Erythroblast (primary cell): ENCODE data around the gene ZNF189.

ENCODE experiments used
- DNase-seq, 2 experiments: peaks; one replicate each; lab custom pipeline; 2025; lab: John Stamatoyannopoulos, UW
- GATA1 ChIP-seq: IDR thresholded peaks from 2 replicates; pipeline ENCODE4 v1.6.1; 2011; ENCODE audit warnings: low read depth, mild to moderate bottlenecking, control low read depth, low read length, moderate library complexity
- POLR2A ChIP-seq: IDR thresholded peaks from 2 replicates; pipeline ENCODE4 v1.6.1; 2011; ENCODE audit warnings: mild to moderate bottlenecking, low read length

The ZNF189 gene

DNA sequence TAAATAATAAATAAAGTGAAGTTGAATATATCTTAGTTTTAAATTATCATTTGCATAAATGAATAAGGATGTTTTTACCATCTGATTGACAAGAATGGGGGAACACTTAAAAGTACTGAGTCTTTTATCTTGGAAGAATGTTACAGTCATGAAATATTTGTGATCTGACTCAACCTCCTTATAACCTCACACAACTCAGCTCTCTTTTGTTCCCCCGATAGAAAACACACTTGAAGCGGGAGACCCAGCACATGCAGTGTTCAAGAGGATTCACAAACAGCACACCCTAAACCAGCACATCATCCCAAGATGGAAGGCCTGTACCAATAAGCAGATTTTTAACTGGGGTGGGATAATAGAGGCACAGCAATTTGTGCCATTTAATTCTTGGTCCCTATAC lies 29.4 kb upstream of the ZNF189 start:
- DNase-seq: peak in 1 of 2 experiments; percentile 4
- TF ChIP-seq GATA1 (no peak), POLR2A (no peak)

DNA sequence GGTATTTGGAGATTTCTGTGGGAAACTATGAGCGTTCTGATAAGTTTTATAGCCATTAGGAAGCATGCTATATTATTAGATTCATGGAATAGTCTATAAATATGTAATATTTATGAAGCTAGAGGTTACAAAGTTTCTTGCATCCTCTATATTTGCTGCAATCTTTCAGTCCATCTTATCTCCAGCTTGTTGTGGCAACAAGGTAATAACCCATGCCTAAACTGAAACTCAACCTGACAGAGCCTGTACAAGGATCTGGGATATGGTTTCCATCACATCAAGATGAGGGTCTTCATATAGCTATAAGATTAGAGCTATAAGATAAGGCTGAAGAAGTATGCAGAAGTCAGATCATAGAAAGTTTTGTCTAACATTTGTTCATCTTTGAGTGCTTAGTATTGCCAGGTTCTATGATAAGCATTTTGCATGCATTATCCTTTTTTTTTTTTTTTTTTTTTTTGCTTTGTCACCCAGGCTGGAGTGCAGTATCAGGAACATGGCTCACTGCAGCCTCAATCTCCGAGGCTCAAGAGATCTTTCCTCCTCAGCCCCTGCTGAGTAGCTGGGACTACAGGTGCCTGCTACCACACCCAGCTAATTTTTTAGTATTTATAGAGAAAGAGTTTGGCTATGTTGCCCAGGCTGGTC lies 28.6 kb upstream of the ZNF189 start:
- peak; percentile 11 to 41 for DNase-seq
- TF ChIP-seq POLR2A (no peak), GATA1 (no peak)

DNA sequence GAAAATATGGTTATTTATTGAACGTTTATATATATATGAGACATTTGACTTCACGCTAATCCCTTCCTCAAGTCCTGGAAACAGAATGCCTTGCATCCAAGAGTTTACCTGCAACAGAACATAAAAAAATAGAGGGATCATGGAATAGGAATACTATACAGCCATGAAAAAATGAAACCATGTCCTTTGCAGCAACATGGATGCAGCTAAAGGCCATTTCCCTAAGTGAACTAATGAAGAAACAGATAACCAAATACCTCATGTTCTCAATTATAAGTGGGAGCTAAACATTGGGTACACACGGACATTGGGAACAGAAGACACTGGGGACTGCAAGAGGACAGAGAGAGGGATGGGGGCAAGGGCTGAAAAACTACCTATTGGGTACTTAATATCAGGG lies 26.8 kb upstream of the ZNF189 start:
- no peak for DNase-seq
- no peak for TF ChIP-seq POLR2A
- no peak for TF ChIP-seq GATA1

DNA sequence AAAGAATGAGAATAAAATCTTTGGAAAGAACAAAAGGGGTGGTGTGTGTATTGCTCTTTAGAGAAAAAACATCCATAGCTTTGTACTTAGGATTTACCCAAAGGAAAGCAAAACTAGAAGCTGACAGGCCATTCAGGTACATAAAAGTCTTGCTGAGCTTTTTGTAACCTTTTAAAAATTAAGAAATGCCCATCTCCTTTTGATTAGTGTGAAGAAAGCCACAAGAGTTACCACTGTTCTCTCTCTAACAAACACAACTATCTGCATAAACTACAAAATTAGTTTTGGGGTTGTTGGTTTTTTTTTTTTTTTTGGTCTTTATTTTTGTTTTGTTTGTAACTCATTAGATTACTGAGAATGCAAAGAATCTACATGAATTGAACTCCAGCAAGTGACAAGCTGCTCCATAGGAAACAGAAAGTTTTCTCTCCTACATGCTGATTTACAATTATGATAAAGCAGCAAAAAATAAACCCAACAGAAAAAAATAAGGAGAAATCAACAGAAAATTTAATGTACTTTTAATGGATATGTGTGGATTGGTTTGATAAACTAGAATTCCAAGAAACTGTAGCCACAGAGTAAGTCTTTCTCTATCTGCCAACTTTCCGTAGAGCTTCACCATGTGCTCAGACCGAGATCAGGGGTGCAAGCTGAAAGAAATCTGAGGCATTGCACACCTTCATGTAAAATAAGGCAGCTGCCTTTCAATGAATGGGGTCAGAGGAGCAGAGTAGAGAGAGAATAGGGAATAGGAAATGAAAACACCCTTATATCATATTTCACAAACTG lies 26.1 kb upstream of the ZNF189 start:
- no peak for TF ChIP-seq GATA1
- TF ChIP-seq POLR2A: no peak
- peak in 1 of 2 experiments; percentile 12 for DNase-seq

DNA sequence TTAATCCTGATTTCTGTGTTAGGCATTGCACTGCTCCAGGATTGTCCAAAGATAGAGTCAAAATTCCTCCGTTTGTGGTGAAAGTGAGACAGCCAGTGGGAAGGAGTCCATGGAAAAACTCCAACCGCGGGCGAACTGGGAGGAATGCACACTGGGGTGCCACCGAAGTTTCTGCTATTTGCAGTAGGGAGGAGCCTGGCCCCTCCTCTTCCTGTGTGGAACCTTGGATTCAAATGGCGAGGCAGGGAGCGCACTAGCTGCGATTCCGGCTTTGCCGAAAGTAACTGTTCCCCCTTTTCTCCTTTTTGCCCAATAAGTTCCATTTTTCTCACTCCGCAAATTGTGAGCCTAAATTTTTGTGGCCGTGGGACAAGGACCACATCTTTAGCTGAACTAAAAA lies 23.1 kb upstream of the ZNF189 start:
- DNase-seq: no peak
- TF ChIP-seq POLR2A (no peak), GATA1 (no peak)

DNA sequence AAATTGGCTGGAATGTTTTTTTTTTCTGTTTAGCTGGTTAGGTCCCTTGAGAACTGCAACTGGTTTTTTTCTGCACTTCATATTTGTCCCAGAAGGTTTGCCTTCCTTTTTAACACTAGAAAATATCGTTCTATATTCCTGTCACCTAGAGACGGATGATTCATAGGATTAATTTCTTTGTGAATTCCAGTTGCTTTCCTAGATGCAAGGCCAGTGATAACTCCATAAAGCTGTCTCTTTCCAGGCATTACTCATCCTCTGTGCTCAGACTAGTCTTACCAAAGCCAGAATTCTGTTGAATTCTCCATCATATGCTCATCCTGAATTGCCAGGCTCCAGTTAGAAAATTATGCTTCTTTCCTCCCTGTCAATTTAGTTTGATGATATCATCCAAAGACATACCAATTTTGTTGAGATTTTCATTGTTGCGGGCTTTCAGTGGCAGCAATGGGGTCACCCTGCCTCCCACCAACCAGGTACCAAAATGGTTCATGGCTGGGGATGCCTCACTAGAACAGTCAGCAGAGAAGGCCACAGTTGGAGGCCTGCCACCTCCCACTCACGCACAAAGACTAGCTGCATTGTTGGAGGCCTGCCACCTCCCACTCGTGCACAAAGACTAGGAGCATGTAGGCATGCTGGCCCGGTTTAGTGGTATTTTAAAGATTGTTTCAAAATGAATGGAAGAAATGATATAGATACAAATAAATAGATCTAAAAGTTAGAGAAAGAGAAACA lies 22.4 kb upstream of the ZNF189 start:
- TF ChIP-seq GATA1: no peak
- TF ChIP-seq POLR2A: no peak
- DNase-seq: no peak

DNA sequence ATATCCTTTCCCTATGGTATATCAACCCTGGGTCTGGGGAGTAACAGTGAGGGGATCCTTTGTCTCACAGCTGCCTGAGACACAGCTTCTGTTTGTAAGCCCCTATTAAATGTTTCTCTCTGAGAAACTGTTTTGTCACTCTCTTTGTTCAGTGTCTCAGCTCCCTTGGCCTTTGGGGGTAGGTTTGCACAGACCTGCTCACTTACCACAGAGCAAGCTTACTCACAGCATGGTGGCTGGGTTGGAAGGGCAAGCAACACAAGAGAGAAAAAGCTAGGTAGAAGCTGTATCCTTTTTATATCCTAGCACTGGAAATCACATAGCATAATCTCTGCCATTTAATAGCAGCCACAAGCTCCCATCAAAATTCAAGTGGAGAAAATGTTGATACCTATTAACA lies 18.4 kb upstream of the ZNF189 start:
- TF ChIP-seq GATA1: no peak
- TF ChIP-seq POLR2A: no peak
- DNase-seq: no peak

DNA sequence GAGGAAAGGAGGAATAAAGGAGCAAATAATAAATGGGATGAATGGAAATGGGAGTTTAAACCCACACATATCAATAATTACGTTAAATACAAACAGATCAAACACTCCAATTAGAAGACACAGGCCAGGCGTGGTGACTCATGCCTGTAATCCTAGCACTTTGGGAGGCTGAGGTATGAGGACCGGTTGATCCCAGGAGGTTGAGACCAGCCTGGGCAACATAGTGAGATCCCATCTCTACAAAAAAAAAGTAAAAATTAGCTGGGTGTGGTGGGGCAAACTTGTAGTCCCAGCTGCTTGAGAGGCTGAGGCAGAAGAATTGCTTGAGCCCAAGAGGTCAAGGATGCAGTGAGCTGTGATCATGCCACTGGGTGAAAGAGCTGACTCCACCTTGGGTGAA lies 17.5 kb upstream of the ZNF189 start:
- no peak for TF ChIP-seq POLR2A
- TF ChIP-seq GATA1: no peak
- DNase-seq: no peak

DNA sequence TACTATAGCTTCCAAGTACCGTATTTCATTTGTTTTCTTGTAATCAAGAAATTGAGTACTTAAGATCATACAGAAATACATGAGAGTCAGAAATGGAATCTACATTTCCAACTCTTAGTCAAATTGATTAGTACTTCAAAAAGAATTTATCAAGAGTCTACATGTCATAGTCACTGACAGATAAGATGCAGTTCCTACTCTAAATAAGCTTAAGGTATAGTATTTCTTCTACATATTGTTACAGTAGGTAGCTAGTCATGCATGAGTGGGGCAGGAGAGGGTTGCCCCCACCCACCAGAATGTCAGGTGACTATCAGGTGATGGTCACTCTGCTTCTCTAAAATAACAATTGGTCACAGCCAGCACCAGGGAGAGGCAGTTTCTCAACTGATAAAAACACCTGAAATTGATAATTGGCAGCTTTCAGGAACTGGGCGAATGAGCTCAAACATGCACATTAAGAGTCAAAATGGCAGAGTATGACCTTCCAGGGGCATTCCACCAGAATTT lies 16.8 kb upstream of the ZNF189 start:
- no peak for DNase-seq
- no peak for TF ChIP-seq POLR2A

DNA sequence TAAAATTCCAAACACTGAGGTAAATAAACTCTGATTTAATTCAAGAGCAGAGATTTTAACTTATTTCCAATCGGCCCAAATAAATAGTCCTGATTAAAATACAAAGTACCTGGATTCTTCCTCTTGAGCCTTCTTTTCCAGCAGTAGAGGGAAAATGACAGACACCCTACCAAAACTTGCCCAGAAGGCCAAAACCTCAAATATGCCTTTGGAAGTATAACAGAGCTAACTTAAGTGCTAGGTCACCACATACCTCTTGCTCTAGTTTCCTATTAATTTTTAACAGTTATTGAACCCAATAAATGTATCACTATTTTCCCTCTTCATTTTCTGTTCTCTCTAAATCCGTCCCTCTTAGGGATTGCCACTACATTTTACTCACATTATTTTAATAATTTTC lies 15.3 kb upstream of the ZNF189 start:
- no peak for DNase-seq
- TF ChIP-seq POLR2A (no peak), GATA1 (no peak)

DNA sequence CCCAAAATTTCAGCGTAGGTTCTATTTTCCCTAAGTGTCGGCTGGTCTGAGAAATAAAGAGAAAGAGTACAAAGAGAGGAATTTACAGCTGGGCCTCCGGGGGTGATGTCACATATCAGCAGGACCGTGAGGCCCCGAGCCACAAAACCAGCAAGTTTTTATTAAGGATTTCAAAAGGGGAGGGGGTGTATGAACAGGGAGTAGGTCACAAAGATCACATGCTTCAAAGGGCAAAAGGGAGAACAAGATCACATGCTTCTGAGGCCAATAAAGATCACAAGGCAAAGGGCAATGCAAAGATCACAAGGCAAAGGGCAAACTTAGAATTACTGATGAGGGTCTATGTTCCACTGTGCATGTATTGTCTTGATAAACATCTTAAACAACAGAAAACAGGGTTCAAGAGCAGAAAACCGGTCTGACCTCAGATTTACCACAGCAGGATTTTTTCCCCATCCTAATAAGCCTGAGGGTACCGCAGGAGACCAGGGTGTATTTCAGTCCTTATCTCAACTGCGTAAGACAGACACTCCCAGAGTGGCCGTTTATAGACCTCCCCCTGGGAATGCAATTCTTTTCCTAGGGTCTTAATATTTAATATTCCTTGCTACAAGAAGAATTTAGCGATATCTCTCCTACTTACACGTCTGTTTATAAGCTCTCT lies 13.6 kb upstream of the ZNF189 start, which contains the start of gene BAAT:
TSS of gene BAAT (minus strand) at position 134 of the 664 bp plus-strand sequence. CDS start 13,602 bp downstream, outside the sequence.
- DNase-seq: peak; percentile 12 to 31

DNA sequence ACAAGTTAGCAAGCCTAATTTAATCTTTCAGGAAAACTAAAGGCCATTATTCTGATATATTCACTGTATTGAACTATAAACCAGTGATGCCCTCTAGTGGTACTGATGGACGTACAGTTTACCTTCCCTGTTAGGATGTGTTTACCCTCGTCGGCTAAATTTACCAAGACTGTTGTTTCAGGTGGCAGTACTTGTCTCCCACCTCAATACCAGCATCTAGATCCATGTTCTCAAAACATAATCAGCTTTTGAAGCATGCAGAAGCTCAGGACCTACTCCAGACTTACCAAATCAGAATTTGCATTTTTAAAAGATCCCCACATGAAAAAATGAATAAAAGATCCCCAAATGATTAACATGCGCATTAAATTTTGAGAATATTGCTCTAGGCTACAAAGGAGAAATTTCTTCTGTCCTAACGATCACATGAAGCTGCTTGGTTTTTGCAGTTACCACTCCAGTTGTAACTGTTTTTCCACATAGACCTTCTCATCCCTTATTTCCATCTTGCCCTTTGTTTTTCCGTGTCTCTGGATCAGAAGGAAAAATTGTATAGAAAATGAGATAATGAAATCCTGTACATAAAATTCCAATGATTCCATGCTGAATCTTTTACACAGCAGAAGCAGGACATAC lies 10.7 kb upstream of the ZNF189 start:
- DNase-seq: peak; percentile 61 to 66
- TF ChIP-seq GATA1 (no peak), POLR2A (no peak)

DNA sequence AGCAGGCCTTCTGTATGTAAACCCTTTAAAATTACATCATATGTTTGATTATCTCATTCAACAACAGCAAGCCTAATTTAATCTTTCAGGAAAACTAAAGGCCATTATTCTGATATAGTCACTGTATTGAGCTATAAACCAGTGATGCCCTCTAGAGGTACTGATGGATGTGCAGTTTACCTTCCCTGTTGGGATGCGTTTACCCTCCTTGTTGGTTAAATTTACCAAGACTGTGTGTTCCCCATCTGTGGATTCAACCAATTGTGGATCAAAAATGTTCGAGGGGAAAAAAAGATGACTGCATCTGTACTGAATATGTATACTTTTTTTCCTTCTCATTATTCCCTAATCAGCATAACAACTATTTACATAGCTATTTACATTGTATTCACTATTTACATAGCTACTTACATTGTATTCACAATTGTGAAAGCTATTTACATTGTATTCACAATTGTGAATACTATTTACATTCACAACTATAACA lies 10.1 kb upstream of the ZNF189 start:
- no peak for TF ChIP-seq POLR2A
- no peak for TF ChIP-seq GATA1
- DNase-seq: peak; percentile 26 to 28

DNA sequence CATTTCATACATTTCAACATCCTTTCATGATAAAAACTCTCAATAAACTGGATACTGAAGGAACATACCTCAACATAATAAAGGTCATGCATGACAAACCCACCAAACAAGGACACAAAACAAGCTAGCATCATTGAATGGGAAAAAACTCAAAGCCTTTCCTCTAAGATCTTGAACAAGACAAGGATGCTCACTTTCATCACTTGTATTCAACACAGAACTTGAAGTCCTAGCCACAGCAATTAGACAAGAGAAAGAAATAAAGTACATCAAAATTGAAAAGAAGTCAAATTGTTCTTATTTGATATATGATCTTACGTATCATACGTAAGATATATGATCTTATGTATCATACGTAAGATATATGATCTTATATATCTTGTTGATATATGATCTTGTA lies 5.5 kb upstream of the ZNF189 start:
- no peak for TF ChIP-seq POLR2A
- TF ChIP-seq GATA1: no peak
- no peak for DNase-seq
